ENCODE data around the gene LRRTM4.

LRRTM4 gene

GRCh38 chr2:77521931-77522470 is at the start of gene LRRTM4:
Gene LRRTM4, minus strand, starts transcription at chr2:77522376.
- TF ChIP-seq CTCF (IDR thresholded peaks at IDR 0.05; ENCODE audit: insufficient read depth, low read depth, low read length, missing control alignments): no peak
- H3K4me3 ChIP-seq (ENCODE audit: low read depth, low read length): no peak within 1 kb of the TSS
- no peak for DNase-seq (ENCODE audit: low read depth)

GRCh38 chr2:77571545-77571944 is 49.4 kb upstream of the LRRTM4 start:
- DNase-seq (ENCODE audit: low read depth): no peak
- H3K4me3 ChIP-seq (ENCODE audit: low read depth, low read length): no peak overlapping the region
- no peak for TF ChIP-seq CTCF (IDR thresholded peaks at IDR 0.05; ENCODE audit: insufficient read depth, low read depth, low read length, missing control alignments)

- no peak for TF ChIP-seq CTCF (IDR thresholded peaks at IDR 0.05; ENCODE audit: insufficient read depth, low read depth, low read length, missing control alignments)
- no peak overlapping the region for H3K4me3 ChIP-seq (ENCODE audit: low read depth, low read length)
- DNase-seq (ENCODE audit: low read depth): no peak
These were observed 45.5 kb upstream of the LRRTM4 start for GRCh38 chr2:77567723-77568122.

GRCh38 chr2:77566582-77566981 is 44.4 kb upstream of the LRRTM4 start:
- no peak for TF ChIP-seq CTCF (IDR thresholded peaks at IDR 0.05; ENCODE audit: insufficient read depth, low read depth, low read length, missing control alignments)
- DNase-seq (ENCODE audit: low read depth): no peak
- no peak overlapping the region for H3K4me3 ChIP-seq (ENCODE audit: low read depth, low read length)

GRCh38 chr2:77566131-77566530 is 44.0 kb upstream of the LRRTM4 start:
- no peak overlapping the region for H3K4me3 ChIP-seq (ENCODE audit: low read depth, low read length)
- no peak for TF ChIP-seq CTCF (IDR thresholded peaks at IDR 0.05; ENCODE audit: insufficient read depth, low read depth, low read length, missing control alignments)
- DNase-seq (ENCODE audit: low read depth): no peak

GRCh38 chr2:77552956-77553355 is 30.8 kb upstream of the LRRTM4 start:
- DNase-seq (ENCODE audit: low read depth): no peak
- H3K4me3 ChIP-seq (ENCODE audit: low read depth, low read length): no peak overlapping the region
- no peak for TF ChIP-seq CTCF (IDR thresholded peaks at IDR 0.05; ENCODE audit: insufficient read depth, low read depth, low read length, missing control alignments)

- no peak for TF ChIP-seq CTCF (IDR thresholded peaks at IDR 0.05; ENCODE audit: insufficient read depth, low read depth, low read length, missing control alignments)
- no peak for DNase-seq (ENCODE audit: low read depth)
- no peak overlapping the region for H3K4me3 ChIP-seq (ENCODE audit: low read depth, low read length)
These were observed 15.9 kb upstream of the LRRTM4 start for GRCh38 chr2:77538031-77538430.
